B cell (primary cell): ENCODE results near the gene TLE7. TPM values are rescaled to one million over a fixed set of nuclear protein-coding genes. Genes with fewer than 3 reads are reported as not detected.

Experiments used
- ATAC-seq: fragments of 200-7000 bp; cut with Tn5 transposase; one replicate; pipeline ENCODE4 v1.10.0; 2021; ENCODE audit warnings: low read depth, mild to moderate bottlenecking, moderate number of reproducible peaks, moderate library complexity
- CTCF ChIA-PET: fragments of 350-600 bp; sonication (Branson Sonifier 250); formaldehyde crosslinking; loops from one replicate; lab custom pipeline; 2021; ENCODE audit warnings: antibody characterized with exemption, inconsistent platforms; lab: Charles Lee
- POLR2A ChIA-PET: fragments of 350-600 bp; sonication (Branson Sonifier 250); formaldehyde crosslinking; loops from one replicate; lab custom pipeline; 2021; ENCODE audit warnings: antibody characterized with exemption; lab: Charles Lee
- DNase-seq: peaks from one replicate; pipeline ENCODE4 v3.0.0; 2013
- H2AFZ ChIP-seq: 2 replicates; pipeline ENCODE4 v1.6.1; 2012; ENCODE audit warnings: mild to moderate bottlenecking, low read depth, low read length; ENCODE audit not compliant: insufficient read depth, poor library complexity, severe bottlenecking
- H3K27ac ChIP-seq, 2 donors: 1 replicate in 1 of 2; 2 replicates in 1 of 2; pipeline ENCODE4 v1.5.1; 2012 to 2013; ENCODE audit warnings: low read length in 2 of 2, mild to moderate bottlenecking in 2 of 2, moderate library complexity in 1 of 2
- H3K27me3 ChIP-seq, 4 experiments: fragments of 200-600 bp in 1 of 4; sonication (generic) in 1 of 4; replicated peaks in 1 of 4; 1 replicate in 2 of 4; 2 replicates in 2 of 4; pipeline versions ENCODE4 v1.6.1 to v1.7.0; 2013 to 2016; ENCODE audit warnings: low read length in 3 of 4, mild to moderate bottlenecking in 2 of 4, mixed read lengths in 1 of 4, moderate library complexity in 1 of 4; ENCODE audit not compliant: insufficient read depth in 4 of 4, control insufficient read depth in 3 of 4; ENCODE audit errors: control extremely low read depth in 1 of 4
- H3K36me3 ChIP-seq, 2 experiments: replicated peaks in 1 of 2; 1 replicate in 1 of 2; 2 replicates in 1 of 2; pipeline versions ENCODE4 v1.6.1 to v1.7.1; 2013; ENCODE audit warnings: low read length in 1 of 2; ENCODE audit not compliant: insufficient read depth in 2 of 2, control insufficient read depth in 1 of 2; ENCODE audit errors: control extremely low read depth in 1 of 2, extremely low read depth in 1 of 2
- H3K4me1 ChIP-seq, 2 donors: fragments of 200-600 bp in 1 of 2; sonication (generic) in 1 of 2; 1 replicate in 1 of 2; 2 replicates in 1 of 2; pipeline versions ENCODE4 v1.5.1 to v1.6.1; 2013 to 2017; ENCODE audit warnings: low read length in 2 of 2; ENCODE audit not compliant: control insufficient read depth in 2 of 2, insufficient read depth in 2 of 2
- H3K4me2 ChIP-seq: replicated peaks from 2 replicates; pipeline ENCODE3; 2012; ENCODE audit warnings: mild to moderate bottlenecking, low read depth, low read length; ENCODE audit not compliant: poor library complexity, severe bottlenecking
- H3K4me3 ChIP-seq, 5 experiments: fragments of 200-600 bp in 1 of 5; sonication (generic) in 1 of 5; 1 replicate in 3 of 5; 2 replicates in 2 of 5; pipeline versions ENCODE4 v1.5.1 to v1.7.0; 2011 to 2016; ENCODE audit warnings: low read length in 4 of 5, mild to moderate bottlenecking in 4 of 5, low read depth in 2 of 5, control low read depth in 1 of 5, moderate library complexity in 1 of 5; ENCODE audit not compliant: insufficient read depth in 1 of 5; ENCODE audit errors: control extremely low read depth in 1 of 5, extremely low read depth in 1 of 5
- H3K79me2 ChIP-seq: fragments of 200-600 bp; sonication (generic); one replicate; pipeline ENCODE4 v1.6.0; 2016; ENCODE audit warnings: low read length; ENCODE audit not compliant: control insufficient read depth, insufficient read depth
- H3K9ac ChIP-seq: fragments of 200-600 bp; sonication (generic); 2 replicates; pipeline ENCODE4 v1.6.1; 2017; ENCODE audit warnings: mild to moderate bottlenecking, low read length, moderate library complexity
- H3K9me3 ChIP-seq, 3 donors: one replicate each; pipeline versions ENCODE4 v1.6.1 to v1.7.1; 2013; ENCODE audit warnings: low read length in 2 of 3; ENCODE audit not compliant: control insufficient read depth in 2 of 3, insufficient read depth in 1 of 3; ENCODE audit errors: control extremely low read depth in 1 of 3
- H4K20me1 ChIP-seq: 2 replicates; pipeline ENCODE4 v1.6.0; 2012; ENCODE audit warnings: mild to moderate bottlenecking, low read length; ENCODE audit not compliant: insufficient read depth, control insufficient read depth, poor library complexity, severe bottlenecking
- H3K27ac Mint-ChIP-seq: one replicate; pipeline ENCODE4 v1.8.0; 2021; ENCODE audit warnings: mixed read lengths
- H3K27me3 Mint-ChIP-seq: one replicate; pipeline ENCODE4 v1.8.0; 2021; ENCODE audit warnings: mixed read lengths
- H3K4me1 Mint-ChIP-seq: one replicate; pipeline ENCODE4 v1.8.0; 2021; ENCODE audit warnings: mixed read lengths
- H3K4me3 Mint-ChIP-seq: one replicate; pipeline ENCODE4 v1.8.0; 2021; ENCODE audit warnings: mixed read lengths
- H3K9me3 Mint-ChIP-seq: one replicate; pipeline ENCODE4 v1.8.0; 2022; ENCODE audit warnings: mixed read lengths; ENCODE audit not compliant: insufficient read depth
- EZH2 ChIP-seq: IDR thresholded peaks from 2 replicates; pipeline ENCODE4 v1.6.1; 2012; ENCODE audit warnings: borderline replicate concordance, low read depth, mild to moderate bottlenecking, moderate library complexity, low read length; ENCODE audit not compliant: insufficient read depth, poor library complexity, severe bottlenecking
- WGBS: methylation state at CpG from one replicate; pipeline ENCODE4 v1.1.5; 2013; ENCODE audit warnings: missing lambda C conversion rate; ENCODE audit not compliant: insufficient coverage; 5-methylcytosine and 5-hydroxymethylcytosine counted together
- intact Hi-C: fragments of 100-400 bp; cut with micrococcal nuclease; formaldehyde crosslinking; loops from one replicate; pipeline ENCODE4 v1.10.0; 2022
- polyA plus RNA-seq: library from polyadenylated mRNA; depleted of rRNA; stranded (reverse); fragments of >200 nt; gene quantifications from 2 replicates; pipeline ENCODE4 v1.2.3, GENCODE V29; 2012
- total RNA-seq, 2 donors: library from RNA; stranded (reverse); fragments of 120-200 nt in 1 of 2; gene quantifications; 1 replicate in 1 of 2; 2 replicates in 1 of 2; pipeline versions ENCODE4 v1.2.3 to v1.2.4, GENCODE V29; 2013 to 2022
- TF ChIP-seq, protein P1 (sequence below): fragments of 200-600 bp; IDR thresholded peaks from one replicate; pipeline ENCODE4 v1.8.0; 2022; ENCODE audit warnings: antibody characterized with exemption, mild to moderate bottlenecking

The TLE7 gene
- total and polyA plus RNA-seq, 2 donors (not counting 1 experiment from before 2014, with no cell fraction given) = not detected

- ChIA-PET CTCF (interaction anchor here (0.8 to 5.2 kb wide), 8 partner anchors 10 to 149 kb away, joined by 3 to 34 read pairs (median 4); no protein-coding TSS in a partner anchor), POLR2A (interaction anchor here (1.7 to 2.0 kb wide), 2 partner anchors 23 to 103 kb away, joined by 4 to 24 read pairs; no protein-coding TSS in a partner anchor)
- TF ChIP-seq EZH2 = no peak
- TF ChIP-seq, protein P1, sequence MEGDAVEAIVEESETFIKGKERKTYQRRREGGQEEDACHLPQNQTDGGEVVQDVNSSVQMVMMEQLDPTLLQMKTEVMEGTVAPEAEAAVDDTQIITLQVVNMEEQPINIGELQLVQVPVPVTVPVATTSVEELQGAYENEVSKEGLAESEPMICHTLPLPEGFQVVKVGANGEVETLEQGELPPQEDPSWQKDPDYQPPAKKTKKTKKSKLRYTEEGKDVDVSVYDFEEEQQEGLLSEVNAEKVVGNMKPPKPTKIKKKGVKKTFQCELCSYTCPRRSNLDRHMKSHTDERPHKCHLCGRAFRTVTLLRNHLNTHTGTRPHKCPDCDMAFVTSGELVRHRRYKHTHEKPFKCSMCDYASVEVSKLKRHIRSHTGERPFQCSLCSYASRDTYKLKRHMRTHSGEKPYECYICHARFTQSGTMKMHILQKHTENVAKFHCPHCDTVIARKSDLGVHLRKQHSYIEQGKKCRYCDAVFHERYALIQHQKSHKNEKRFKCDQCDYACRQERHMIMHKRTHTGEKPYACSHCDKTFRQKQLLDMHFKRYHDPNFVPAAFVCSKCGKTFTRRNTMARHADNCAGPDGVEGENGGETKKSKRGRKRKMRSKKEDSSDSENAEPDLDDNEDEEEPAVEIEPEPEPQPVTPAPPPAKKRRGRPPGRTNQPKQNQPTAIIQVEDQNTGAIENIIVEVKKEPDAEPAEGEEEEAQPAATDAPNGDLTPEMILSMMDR = peak; percentile 36
- ATAC-seq (peak; percentile 97), DNase-seq (peak; percentile 91)
- Histone ChIP-seq H3K27ac (peak within 1 kb of the TSS; percentile 91 to 95), H4K20me1 (no peaks in the 10 kb centered on the region), H3K4me3 (peak within 1 kb of the TSS; percentile 62 to 99 (median 96)), H3K4me2 (peak within 1 kb of the TSS; percentile 99), H3K36me3 (no peaks in the 10 kb centered on the region), H3K9ac (peak within 1 kb of the TSS; percentile 96), H3K4me1 (peaks cover 14 to 16% of the 10 kb centered on the region in 2 donors), H3K27me3 (no peaks in the 10 kb centered on the region), H2AFZ (peak within 1 kb of the TSS; percentile 100), H3K9me3 (peaks cover 0 to 2% (median 0%) of the 10 kb centered on the region in 3 donors), H3K79me2 (peaks cover 27% of the 10 kb centered on the region)
- Mint-ChIP-seq H3K9me3 (no peaks in the 10 kb centered on the region), H3K4me3 (peak within 1 kb of the TSS; percentile 96), H3K4me1 (peaks cover 32% of the 10 kb centered on the region), H3K27ac (peak within 1 kb of the TSS; percentile 95), H3K27me3 (no peaks in the 10 kb centered on the region)
- WGBS = 1% methylated on average over 47 of the region's 52 CpGs
- intact Hi-C loops = loop anchor here (1.0 kb wide), 4 partner anchors 37 to 546 kb away; partner anchors contain the start of gene DHODH
Measured at GRCh38 chr16:71461686-71462648, 20.1 kb upstream of the TLE7 start, which contains the start of gene ZNF23. TSS of gene ZNF23 (minus strand) at chr16:71462247. CDS start at chr16:71456796, 5,451 bp downstream.
